Fibroblast of lung (primary cell): ENCODE results near the gene HOXC6. TPM values are rescaled to one million over a fixed set of nuclear protein-coding genes. Genes with fewer than 3 reads are reported as not detected.

Experiments used
- DNase-seq, 2 donors: peaks; one replicate each; pipeline versions ENCODE4 v3.0.0 to v3.0.0-alpha.2; 2010; ENCODE audit warnings: low read depth in 2 of 2
- H2AFZ ChIP-seq: 2 replicates; pipeline ENCODE4 v1.5.1; 2012; ENCODE audit warnings: low read length, control low read depth, inconsistent platforms
- H3K27ac ChIP-seq: 2 replicates; pipeline ENCODE4 v1.5.1; 2011; ENCODE audit warnings: low read length, control low read depth; ENCODE audit not compliant: insufficient read depth
- H3K27me3 ChIP-seq: 2 replicates; pipeline ENCODE4 v1.5.1; 2011; ENCODE audit warnings: mild to moderate bottlenecking, low read length; ENCODE audit not compliant: control insufficient read depth, insufficient read depth
- H3K36me3 ChIP-seq: 2 replicates; pipeline ENCODE4 v1.5.1; 2011; ENCODE audit warnings: low read length; ENCODE audit not compliant: control insufficient read depth, insufficient read depth
- H3K4me1 ChIP-seq: 2 replicates; pipeline ENCODE4 v1.5.1; 2011; ENCODE audit warnings: low read length; ENCODE audit not compliant: control insufficient read depth, insufficient read depth; ENCODE audit errors: extremely low read depth
- H3K4me2 ChIP-seq: 2 replicates; pipeline ENCODE4 v1.5.1; 2011; ENCODE audit warnings: low read length, control low read depth; ENCODE audit not compliant: insufficient read depth; ENCODE audit errors: extremely low read depth
- H3K4me3 ChIP-seq, 4 experiments: fragments of 200-600 bp in 1 of 4; sonication (generic) in 1 of 4; replicated peaks in 1 of 4; 2 replicates each; pipeline ENCODE4 v1.5.1; 2011 to 2016; ENCODE audit warnings: low read length in 4 of 4, low read depth in 3 of 4, mild to moderate bottlenecking in 3 of 4, control low read depth in 2 of 4, inconsistent platforms in 1 of 4, mixed read lengths in 1 of 4; ENCODE audit not compliant: insufficient read depth in 1 of 4; ENCODE audit errors: control extremely low read depth in 1 of 4
- H3K79me2 ChIP-seq: 2 replicates; pipeline ENCODE4 v1.5.1; 2012; ENCODE audit warnings: mild to moderate bottlenecking, low read length, inconsistent platforms; ENCODE audit not compliant: control insufficient read depth, insufficient read depth
- H3K9ac ChIP-seq: 2 replicates; pipeline ENCODE4 v1.5.1; 2011; ENCODE audit warnings: mild to moderate bottlenecking, low read length, control low read depth; ENCODE audit not compliant: insufficient read depth
- H3K9me3 ChIP-seq: 2 replicates; pipeline ENCODE4 v1.5.1; 2012; ENCODE audit warnings: low read depth, low read length; ENCODE audit not compliant: control insufficient read depth, insufficient read depth
- H4K20me1 ChIP-seq: 2 replicates; pipeline ENCODE4 v1.5.1; 2011; ENCODE audit warnings: low read length; ENCODE audit not compliant: control insufficient read depth, insufficient read depth; ENCODE audit errors: extremely low read depth
- EZH2 ChIP-seq: IDR thresholded peaks from 2 replicates; pipeline ENCODE4 v1.5.1; 2012; ENCODE audit warnings: low read length, control low read depth, mild to moderate bottlenecking; ENCODE audit errors: missing control alignments
- polyA plus RNA-seq, 2 donors: library from polyadenylated mRNA; depleted of rRNA in 1 of 2; stranded (reverse) in 1 of 2; unstranded in 1 of 2; fragments of >200 nt; gene quantifications; 2 replicates each; pipeline ENCODE4 v1.2.1, GENCODE V29; 2011 to 2012; ENCODE audit warnings: missing spikeins in 1 of 2
- total RNA-seq: library from RNA; depleted of rRNA; stranded (reverse); fragments of >200 nt; gene quantifications from 2 replicates; pipeline ENCODE4 v1.2.1, GENCODE V29; 2014
- TF ChIP-seq, protein P1 (sequence below), 2 donors: IDR thresholded peaks in 1 of 2; conservative IDR thresholded peaks in 1 of 2; 1 replicate in 1 of 2; 2 replicates in 1 of 2; pipeline ENCODE4 v1.5.1; 2011 to 2012; ENCODE audit warnings: low read length in 2 of 2, control low read depth in 1 of 2, inconsistent platforms in 1 of 2, low read depth in 1 of 2, mild to moderate bottlenecking in 1 of 2

The HOXC6 gene
- total and polyA plus RNA-seq, 2 donors (not counting 1 experiment from before 2014, with no cell fraction given): 0.17 to 0.52 TPM

DNA sequence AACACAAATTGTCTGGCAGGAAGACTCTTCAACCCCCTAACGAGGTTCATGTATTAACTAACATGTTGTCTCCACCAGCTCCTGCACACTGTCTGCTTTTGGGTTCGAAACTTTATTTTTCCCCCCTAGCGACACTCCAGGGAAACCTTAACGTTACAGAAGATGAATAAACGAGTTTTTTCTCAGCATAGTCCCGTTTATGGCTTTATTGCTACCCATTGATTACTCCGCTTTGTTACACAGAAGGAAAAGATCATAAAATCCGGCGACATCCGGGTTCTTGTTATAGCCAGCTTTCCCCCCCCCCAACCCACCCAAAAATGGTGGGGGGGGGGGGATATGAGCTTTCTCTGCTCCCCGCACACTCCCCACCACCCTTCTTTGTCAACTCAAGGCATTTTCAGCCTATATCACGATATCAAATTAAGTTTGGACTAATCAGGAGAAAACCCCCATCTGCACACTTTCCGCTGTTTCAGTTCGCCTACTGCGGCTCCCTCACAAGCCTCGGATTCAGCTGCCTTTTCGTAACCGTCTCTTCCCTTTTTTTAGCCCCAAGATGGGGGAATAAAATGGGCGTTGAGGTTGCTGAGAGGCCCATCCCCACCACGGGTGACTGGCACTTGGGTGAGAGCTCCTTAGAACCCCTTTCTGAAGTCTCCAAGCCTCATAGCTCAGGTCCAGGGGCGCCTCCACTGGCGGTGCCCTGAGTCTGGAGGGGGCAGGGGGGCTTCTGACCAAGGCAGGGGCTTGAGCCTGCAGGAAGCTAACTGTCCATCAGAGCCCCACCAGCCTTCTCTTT lies 1.4 kb upstream of the HOXC6 start:
- Histone ChIP-seq H3K4me3 (no peak overlapping the region), H3K79me2 (no peaks in the 10 kb centered on the region), H2AFZ (no peak overlapping the region)

DNA sequence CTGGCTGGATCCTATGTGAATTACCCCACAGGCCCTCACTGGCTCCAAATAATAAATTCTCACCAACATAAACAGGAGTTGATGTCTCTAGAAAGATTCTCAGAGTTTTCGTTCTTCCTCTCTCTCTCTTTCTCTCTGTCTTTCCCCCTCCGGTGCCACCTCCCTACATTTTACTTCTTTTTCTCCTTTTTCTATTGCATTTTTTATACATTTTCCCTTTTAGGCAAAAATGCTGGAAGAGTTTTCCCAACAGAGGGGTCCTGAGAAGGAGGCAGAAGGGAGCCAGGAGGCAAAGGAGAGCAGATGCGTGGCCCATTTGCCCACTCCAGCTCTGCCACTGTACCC lies 826 bp upstream of the HOXC6 start:
- Histone ChIP-seq H3K27me3 (peaks cover 62% of the 10 kb centered on the region), H4K20me1 (no peaks in the 10 kb centered on the region), H3K36me3 (no peaks in the 10 kb centered on the region), H3K4me2 (no peak overlapping the region), H3K79me2 (no peaks in the 10 kb centered on the region), H2AFZ (no peak overlapping the region), H3K27ac (no peak overlapping the region), H3K9ac (no peak overlapping the region), H3K4me3 (no peak overlapping the region), H3K4me1 (no peaks in the 10 kb centered on the region), H3K9me3 (no peaks in the 10 kb centered on the region)
- DNase-seq: no peak
- TF ChIP-seq, protein P1, sequence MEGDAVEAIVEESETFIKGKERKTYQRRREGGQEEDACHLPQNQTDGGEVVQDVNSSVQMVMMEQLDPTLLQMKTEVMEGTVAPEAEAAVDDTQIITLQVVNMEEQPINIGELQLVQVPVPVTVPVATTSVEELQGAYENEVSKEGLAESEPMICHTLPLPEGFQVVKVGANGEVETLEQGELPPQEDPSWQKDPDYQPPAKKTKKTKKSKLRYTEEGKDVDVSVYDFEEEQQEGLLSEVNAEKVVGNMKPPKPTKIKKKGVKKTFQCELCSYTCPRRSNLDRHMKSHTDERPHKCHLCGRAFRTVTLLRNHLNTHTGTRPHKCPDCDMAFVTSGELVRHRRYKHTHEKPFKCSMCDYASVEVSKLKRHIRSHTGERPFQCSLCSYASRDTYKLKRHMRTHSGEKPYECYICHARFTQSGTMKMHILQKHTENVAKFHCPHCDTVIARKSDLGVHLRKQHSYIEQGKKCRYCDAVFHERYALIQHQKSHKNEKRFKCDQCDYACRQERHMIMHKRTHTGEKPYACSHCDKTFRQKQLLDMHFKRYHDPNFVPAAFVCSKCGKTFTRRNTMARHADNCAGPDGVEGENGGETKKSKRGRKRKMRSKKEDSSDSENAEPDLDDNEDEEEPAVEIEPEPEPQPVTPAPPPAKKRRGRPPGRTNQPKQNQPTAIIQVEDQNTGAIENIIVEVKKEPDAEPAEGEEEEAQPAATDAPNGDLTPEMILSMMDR (conservative IDR thresholded peaks at IDR 0.05 in 1 of 2, IDR thresholded peaks at IDR 0.05 in 1 of 2; ENCODE audit: low read depth in 1 of 2, low read length in 2 of 2): no peak

More for the DNA sequence above, 1.4 kb upstream of the HOXC6 start:
- Histone ChIP-seq H3K4me1 (no peaks in the 10 kb centered on the region), H3K27ac (no peak overlapping the region), H3K9ac (no peak overlapping the region), H3K36me3 (no peaks in the 10 kb centered on the region), H3K27me3 (peaks cover 57% of the 10 kb centered on the region), H3K4me2 (no peak overlapping the region), H3K9me3 (no peaks in the 10 kb centered on the region), H4K20me1 (no peaks in the 10 kb centered on the region)
- TF ChIP-seq EZH2: peak; percentile 9
- TF ChIP-seq, protein P1 (conservative IDR thresholded peaks at IDR 0.05 in 1 of 2, IDR thresholded peaks at IDR 0.05 in 1 of 2; ENCODE audit: low read depth in 1 of 2, low read length in 2 of 2): no peak
- DNase-seq: no peak

DNA sequence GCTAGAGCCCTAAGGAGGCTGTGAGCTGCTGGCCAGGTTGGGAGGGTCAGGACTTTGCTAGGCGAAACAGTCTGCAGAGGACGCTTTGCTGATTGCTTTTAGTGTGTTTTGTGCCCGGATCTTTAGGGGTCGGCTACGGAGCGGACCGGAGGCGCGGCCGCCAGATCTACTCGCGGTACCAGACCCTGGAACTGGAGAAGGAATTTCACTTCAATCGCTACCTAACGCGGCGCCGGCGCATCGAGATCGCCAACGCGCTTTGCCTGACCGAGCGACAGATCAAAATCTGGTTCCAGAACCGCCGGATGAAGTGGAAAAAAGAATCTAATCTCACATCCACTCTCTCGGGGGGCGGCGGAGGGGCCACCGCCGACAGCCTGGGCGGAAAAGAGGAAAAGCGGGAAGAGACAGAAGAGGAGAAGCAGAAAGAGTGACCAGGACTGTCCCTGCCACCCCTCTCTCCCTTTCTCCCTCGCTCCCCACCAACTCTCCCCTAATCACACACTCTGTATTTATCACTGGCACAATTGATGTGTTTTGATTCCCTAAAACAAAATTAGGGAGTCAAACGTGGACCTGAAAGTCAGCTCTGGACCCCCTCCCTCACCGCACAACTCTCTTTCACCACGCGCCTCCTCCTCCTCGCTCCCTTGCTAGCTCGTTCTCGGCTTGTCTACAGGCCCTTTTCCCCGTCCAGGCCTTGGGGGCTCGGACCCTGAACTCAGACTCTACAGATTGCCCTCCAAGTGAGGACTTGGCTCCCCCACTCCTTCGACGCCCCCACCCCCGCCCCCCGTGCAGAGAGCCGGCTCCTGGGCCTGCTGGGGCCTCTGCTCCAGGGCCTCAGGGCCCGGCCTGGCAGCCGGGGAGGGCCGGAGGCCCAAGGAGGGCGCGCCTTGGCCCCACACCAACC lies 1.5 kb downstream of the HOXC6 start:
- Histone ChIP-seq H4K20me1 (no peaks in the 10 kb centered on the region), H3K79me2 (no peaks in the 10 kb centered on the region), H3K4me1 (peaks cover 2% of the 10 kb centered on the region), H3K9me3 (no peaks in the 10 kb centered on the region), H3K36me3 (no peaks in the 10 kb centered on the region), H3K4me2 (no peak overlapping the region), H3K27ac (no peak overlapping the region), H2AFZ (no peak overlapping the region), H3K9ac (no peak overlapping the region), H3K4me3 (peak overlapping the region in 3 of 4 experiments; percentile 14 to 27 (median 20)), H3K27me3 (peaks cover 48% of the 10 kb centered on the region)
- TF ChIP-seq, protein P1 (conservative IDR thresholded peaks at IDR 0.05 in 1 of 2, IDR thresholded peaks at IDR 0.05 in 1 of 2; ENCODE audit: low read depth in 1 of 2, low read length in 2 of 2): no peak
- TF ChIP-seq EZH2: peak; percentile 26
- no peak for DNase-seq
